HEK293 (cell line): ENCODE data around the gene EPN1.

Experiments
- CTCF ChIA-PET: fragments of 350-600 bp; formaldehyde crosslinking; extraction: SDS; loops from one replicate; lab custom pipeline; 2021; ENCODE audit warnings: antibody characterized with exemption; lab: Yijun Ruan, JAX
- POLR2A ChIA-PET: fragments of 300-600 bp; formaldehyde crosslinking; extraction: SDS; loops from one replicate; lab custom pipeline; 2020; ENCODE audit warnings: antibody characterized with exemption, inconsistent platforms; lab: Yijun Ruan, JAX
- H3K27ac ChIP-seq: fragments of 200-500 bp; sonication (Bioruptor generic); 2 replicates; pipeline ENCODE4 v1.5.1; 2014; ENCODE audit warnings: low read depth, low read length, control low read depth, inconsistent platforms; ENCODE audit errors: extremely low read depth
- H3K36me3 ChIP-seq, 2 experiments: fragments of 200-500 bp in 1 of 2; sonication (Bioruptor generic) in 1 of 2; 1 replicate in 1 of 2; 2 replicates in 1 of 2; pipeline ENCODE4 v1.5.1; 2014 to 2017; ENCODE audit warnings: inconsistent platforms in 2 of 2, low read length in 2 of 2; ENCODE audit not compliant: control insufficient read depth in 2 of 2, insufficient read depth in 1 of 2
- H3K4me1 ChIP-seq: fragments of 200-500 bp; sonication (Bioruptor generic); 2 replicates; pipeline ENCODE4 v1.5.1; 2014; ENCODE audit warnings: mild to moderate bottlenecking, low read length, inconsistent platforms; ENCODE audit not compliant: control insufficient read depth, insufficient read depth
- H3K4me3 ChIP-seq: 2 replicates; pipeline ENCODE4 v1.5.1; 2011; ENCODE audit warnings: low read depth, mild to moderate bottlenecking, control low read depth, low read length, moderate library complexity
- H3K9me3 ChIP-seq: fragments of 200-500 bp; sonication (Bioruptor generic); 2 replicates; pipeline ENCODE4 v1.5.1; 2014; ENCODE audit warnings: low read depth, low read length, inconsistent platforms; ENCODE audit not compliant: control insufficient read depth, insufficient read depth
- ATF2 ChIP-seq: fragments of 450-650 bp; formaldehyde crosslinking; IDR thresholded peaks from 2 replicates; pipeline ENCODE4 v1.5.1; 2016; ENCODE audit warnings: missing biosample characterization, missing genetic modification characterization, low read depth
- ELK4 ChIP-seq: IDR thresholded peaks from 2 replicates; pipeline ENCODE4 v1.6.1; 2011; ENCODE audit warnings: mild to moderate bottlenecking, low read depth, low read length, borderline replicate concordance
- SP2 ChIP-seq: fragments of 450-650 bp; formaldehyde crosslinking; IDR thresholded peaks from 2 replicates; pipeline ENCODE4 v1.5.1; 2016; ENCODE audit warnings: missing biosample characterization, missing genetic modification characterization
- TRIM28 ChIP-seq: IDR thresholded peaks from 2 replicates; pipeline ENCODE4 v1.6.1; 2011; ENCODE audit warnings: low read length, control low read depth, borderline replicate concordance
- TSHZ1 ChIP-seq: fragments of 450-650 bp; formaldehyde crosslinking; IDR thresholded peaks from 2 replicates; pipeline ENCODE4 v1.5.1; 2016; ENCODE audit warnings: missing biosample characterization, missing genetic modification characterization, borderline replicate concordance
- ZFP37 ChIP-seq: fragments of 450-650 bp; formaldehyde crosslinking; IDR thresholded peaks from 2 replicates; pipeline ENCODE4 v1.5.1; 2016; ENCODE audit warnings: missing biosample characterization, missing genetic modification characterization
- ZNF148 ChIP-seq: fragments of 450-650 bp; formaldehyde crosslinking; IDR thresholded peaks from 2 replicates; pipeline ENCODE4 v1.5.0; 2017; ENCODE audit warnings: missing biosample characterization, missing genetic modification characterization, borderline replicate concordance
- ZNF16 ChIP-seq: fragments of 450-650 bp; formaldehyde crosslinking; IDR thresholded peaks from 2 replicates; pipeline ENCODE4 v1.5.1; 2016; ENCODE audit warnings: low read depth, missing biosample characterization, missing genetic modification characterization
- ZNF175 ChIP-seq: fragments of 450-650 bp; formaldehyde crosslinking; IDR thresholded peaks from 2 replicates; pipeline ENCODE4 v1.5.1; 2016; ENCODE audit warnings: missing biosample characterization, missing genetic modification characterization
- ZNF248 ChIP-seq: fragments of 450-650 bp; formaldehyde crosslinking; IDR thresholded peaks from 2 replicates; pipeline ENCODE4 v1.5.1; 2017; ENCODE audit warnings: missing biosample characterization, missing genetic modification characterization
- ZNF335 ChIP-seq: fragments of 450-650 bp; formaldehyde crosslinking; conservative IDR thresholded peaks from 2 replicates; pipeline ENCODE4 v1.5.1; 2016; ENCODE audit warnings: missing biosample characterization, missing genetic modification characterization
- ZNF354C ChIP-seq: fragments of 450-650 bp; formaldehyde crosslinking; IDR thresholded peaks from 2 replicates; pipeline ENCODE4 v1.5.1; 2016; ENCODE audit warnings: missing biosample characterization, missing genetic modification characterization, low read depth, borderline replicate concordance
- ZNF391 ChIP-seq: fragments of 450-650 bp; formaldehyde crosslinking; IDR thresholded peaks from 2 replicates; pipeline ENCODE4 v1.5.1; 2016; ENCODE audit warnings: low read depth, missing biosample characterization, missing genetic modification characterization, borderline replicate concordance
- ZNF394 ChIP-seq: fragments of 450-650 bp; formaldehyde crosslinking; IDR thresholded peaks from 2 replicates; pipeline ENCODE4 v1.5.1; 2016; ENCODE audit warnings: missing biosample characterization, missing genetic modification characterization, mild to moderate bottlenecking, moderate library complexity, borderline replicate concordance
- ZNF488 ChIP-seq: fragments of 450-650 bp; formaldehyde crosslinking; IDR thresholded peaks from 2 replicates; pipeline ENCODE4 v1.5.1; 2016; ENCODE audit warnings: missing biosample characterization, missing genetic modification characterization
- ZNF624 ChIP-seq: fragments of 450-650 bp; formaldehyde crosslinking; IDR thresholded peaks from 2 replicates; pipeline ENCODE4 v1.5.1; 2017; ENCODE audit warnings: missing biosample characterization, missing genetic modification characterization
- ZNF639 ChIP-seq: fragments of 450-650 bp; formaldehyde crosslinking; IDR thresholded peaks from 2 replicates; pipeline ENCODE4 v1.5.1; 2016; ENCODE audit warnings: missing biosample characterization, missing genetic modification characterization
- ZSCAN16 ChIP-seq: fragments of 450-650 bp; formaldehyde crosslinking; IDR thresholded peaks from 2 replicates; pipeline ENCODE4 v1.5.1; 2016; ENCODE audit warnings: missing biosample characterization, missing genetic modification characterization
- ZSCAN5A ChIP-seq: fragments of 450-650 bp; formaldehyde crosslinking; IDR thresholded peaks from 2 replicates; pipeline ENCODE4 v1.5.1; 2016; ENCODE audit warnings: missing biosample characterization, missing genetic modification characterization

Gene EPN1

GRCh38 chr19:55696301-55697068 is 21.5 kb downstream of the EPN1 start:
- Histone ChIP-seq H3K27ac (no peak overlapping the region), H3K4me1 (no peaks in the 10 kb centered on the region), H3K4me3 (no peak overlapping the region), H3K9me3 (no peaks in the 10 kb centered on the region), H3K36me3 (peaks cover 14 to 81% of the 10 kb centered on the region in 2 experiments)
- ChIA-PET CTCF (no interaction called here), POLR2A (no interaction called here)
- no peak for TF ChIP-seq ZNF394 (tag by site-specific recombination)
- TF ChIP-seq ZNF624 (tag by site-specific recombination), result no peak

GRCh38 chr19:55697069-55697440 is 22.0 kb downstream of the EPN1 start:
- POLR2A ChIA-PET, result no interaction called here

More at GRCh38 chr19:55697069-55697440, 22.0 kb downstream of the EPN1 start:
- CTCF ChIA-PET, result interaction anchor here (0.7 kb wide), 1 partner anchor 25 kb away, joined by 3 read pairs; no protein-coding TSS in a partner anchor
- no peak overlapping the region for H3K27ac ChIP-seq
- peaks cover 14 to 75% of the 10 kb centered on the region in 2 experiments for H3K36me3 ChIP-seq
- H3K4me1 ChIP-seq, result no peaks in the 10 kb centered on the region
- TF ChIP-seq ZNF639 (tag by site-specific recombination) (no peak), ZNF175 (tag by site-specific recombination) (no peak), ZFP37 (tag by site-specific recombination) (no peak), TRIM28 (no peak), SP2 (tag by site-specific recombination) (no peak), ZNF16 (no peak), ELK4 (no peak), ZSCAN16 (tag by site-specific recombination) (no peak), ZNF394 (tag by site-specific recombination) (no peak), TSHZ1 (tag by site-specific recombination) (no peak), ATF2 (no peak), ZNF248 (tag by site-specific recombination) (no peak), ZNF148 (tag by site-specific recombination) (no peak), ZNF354C (tag by site-specific recombination) (no peak), ZSCAN5A (tag by site-specific recombination) (no peak), ZNF391 (tag by site-specific recombination) (no peak), ZNF488 (tag by site-specific recombination) (no peak), ZNF335 (tag by site-specific recombination) (no peak)
- no peaks in the 10 kb centered on the region for H3K9me3 ChIP-seq
- no peak overlapping the region for H3K4me3 ChIP-seq
